BE2C (cell line): Measurements from ENCODE around the gene TMPRSS11F.

Experiments used
- DNase-seq: peaks from one replicate; pipeline ENCODE4 v3.0.0-alpha.2; 2020
- H3K27me3 ChIP-seq: fragments of 250-450 bp; sonication (Bioruptor Pico); 2 replicates; pipeline ENCODE4 v1.5.1; 2020; ENCODE audit warnings: mild to moderate bottlenecking
- H3K36me3 ChIP-seq: fragments of 250-450 bp; sonication (Bioruptor Pico); 2 replicates; pipeline ENCODE4 v1.5.1; 2020; ENCODE audit warnings: mild to moderate bottlenecking
- H3K4me1 ChIP-seq: fragments of 250-450 bp; sonication (Bioruptor Pico); 2 replicates; pipeline ENCODE4 v1.5.1; 2020
- H3K4me3 ChIP-seq: 2 replicates; pipeline ENCODE4 v1.5.1; 2011; ENCODE audit warnings: low read depth, low read length
- H3K9me3 ChIP-seq: fragments of 250-450 bp; sonication (Bioruptor Pico); 2 replicates; pipeline ENCODE4 v1.5.1; 2020
- CTCF ChIP-seq: IDR thresholded peaks from 2 replicates; pipeline ENCODE4 v1.5.1; 2012; ENCODE audit warnings: mild to moderate bottlenecking, low read depth, low read length

The TMPRSS11F gene

GRCh38 chr4:68110441-68110840 lies 19.2 kb downstream of the TMPRSS11F start:
- no peaks in the 10 kb centered on the region for H3K27me3 ChIP-seq
- H3K4me3 ChIP-seq = no peak overlapping the region
- H3K9me3 ChIP-seq = no peaks in the 10 kb centered on the region
- TF ChIP-seq CTCF = no peak
- H3K36me3 ChIP-seq = no peaks in the 10 kb centered on the region
- DNase-seq = no peak
- H3K4me1 ChIP-seq = no peaks in the 10 kb centered on the region

- no peaks in the 10 kb centered on the region for H3K9me3 ChIP-seq
- DNase-seq = no peak
- H3K4me3 ChIP-seq = no peak overlapping the region
- no peaks in the 10 kb centered on the region for H3K36me3 ChIP-seq
- no peak for TF ChIP-seq CTCF
- no peaks in the 10 kb centered on the region for H3K27me3 ChIP-seq
- no peaks in the 10 kb centered on the region for H3K4me1 ChIP-seq
Observed at GRCh38 chr4:68109868-68110267, 19.8 kb downstream of the TMPRSS11F start.

GRCh38 chr4:68082758-68083157 lies 46.9 kb downstream of the TMPRSS11F start:
- H3K4me3 ChIP-seq = no peak overlapping the region
- H3K9me3 ChIP-seq = no peaks in the 10 kb centered on the region
- no peaks in the 10 kb centered on the region for H3K36me3 ChIP-seq
- TF ChIP-seq CTCF = no peak
- H3K4me1 ChIP-seq = no peaks in the 10 kb centered on the region
- H3K27me3 ChIP-seq = no peaks in the 10 kb centered on the region
- DNase-seq = no peak

- Histone ChIP-seq H3K4me1 (no peaks in the 10 kb centered on the region), H3K9me3 (no peaks in the 10 kb centered on the region), H3K27me3 (no peaks in the 10 kb centered on the region), H3K4me3 (no peak overlapping the region), H3K36me3 (no peaks in the 10 kb centered on the region)
- TF ChIP-seq CTCF = no peak
- no peak for DNase-seq
Observed at GRCh38 chr4:68079928-68080327, 49.7 kb downstream of the TMPRSS11F start.

- no peaks in the 10 kb centered on the region for H3K9me3 ChIP-seq
- H3K4me1 ChIP-seq = no peaks in the 10 kb centered on the region
- no peaks in the 10 kb centered on the region for H3K27me3 ChIP-seq
- H3K4me3 ChIP-seq = no peak overlapping the region
- DNase-seq = no peak
- H3K36me3 ChIP-seq = no peaks in the 10 kb centered on the region
- no peak for TF ChIP-seq CTCF
Observed at GRCh38 chr4:68077737-68078136, 51.9 kb downstream of the TMPRSS11F start.

GRCh38 chr4:68077301-68077700 lies 52.4 kb downstream of the TMPRSS11F start:
- H3K36me3 ChIP-seq = no peaks in the 10 kb centered on the region
- no peak for DNase-seq
- no peaks in the 10 kb centered on the region for H3K27me3 ChIP-seq
- no peak for TF ChIP-seq CTCF
- H3K4me1 ChIP-seq = no peaks in the 10 kb centered on the region
- no peaks in the 10 kb centered on the region for H3K9me3 ChIP-seq
- H3K4me3 ChIP-seq = no peak overlapping the region
